Medulla oblongata (tissue), 1 donor: Measurements from ENCODE around the gene LGR6.
A peak's percentile ranks its signal among the peaks of the same experiment; 100 is the strongest.
"Not testable (repeated sequence)": the region's sequence is repeated elsewhere in the genome, so short reads cannot be mapped to it uniquely, and the experiment has no call there.

Experiments
- DNase-seq: peaks from one replicate; pipeline ENCODE4 v3.0.0-alpha.2; 2015; ENCODE audit errors: extremely low spot score

LGR6 gene

DNA sequence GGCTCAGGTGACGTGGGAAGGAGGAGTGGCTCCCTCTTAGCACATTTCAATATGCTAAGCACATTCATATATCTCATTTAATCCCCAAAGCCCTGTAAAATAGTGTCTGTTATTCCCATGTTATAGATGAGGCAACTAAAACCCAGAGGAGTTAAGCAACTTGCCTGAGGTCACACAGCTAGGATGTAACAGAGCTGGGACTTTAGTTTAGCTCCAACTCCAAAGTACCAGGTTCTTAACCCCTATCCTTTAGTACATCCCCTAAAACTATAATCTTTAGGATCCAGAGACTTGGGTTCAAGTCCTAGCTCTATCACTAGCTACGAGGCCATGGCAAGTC, 48.5 kb downstream of the LGR6 start:
- no peak for DNase-seq

DNA sequence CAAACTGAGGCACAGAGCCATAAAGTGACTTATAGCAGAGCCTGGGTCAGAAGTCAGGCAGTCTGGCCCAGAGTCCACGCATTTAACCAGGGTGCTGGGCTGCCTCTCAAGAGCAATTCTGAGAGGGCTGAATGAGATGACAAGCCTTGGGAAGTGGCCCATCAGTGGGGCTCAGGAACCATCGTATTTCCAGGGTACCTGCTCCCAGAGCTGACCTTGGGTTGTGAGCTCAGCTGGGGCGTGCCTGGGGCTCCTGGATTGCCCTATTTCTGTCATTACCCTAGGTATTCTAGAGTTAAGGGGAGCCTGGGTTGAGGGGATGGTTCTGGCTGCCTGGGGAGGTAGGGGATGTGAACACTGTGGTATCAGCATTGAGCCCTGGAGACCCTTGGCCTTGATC, 49.4 kb downstream of the LGR6 start:
- no peak for DNase-seq

GRCh38 chr1:202244841-202245261, 51.3 kb downstream of the LGR6 start:
- no peak for DNase-seq

DNA sequence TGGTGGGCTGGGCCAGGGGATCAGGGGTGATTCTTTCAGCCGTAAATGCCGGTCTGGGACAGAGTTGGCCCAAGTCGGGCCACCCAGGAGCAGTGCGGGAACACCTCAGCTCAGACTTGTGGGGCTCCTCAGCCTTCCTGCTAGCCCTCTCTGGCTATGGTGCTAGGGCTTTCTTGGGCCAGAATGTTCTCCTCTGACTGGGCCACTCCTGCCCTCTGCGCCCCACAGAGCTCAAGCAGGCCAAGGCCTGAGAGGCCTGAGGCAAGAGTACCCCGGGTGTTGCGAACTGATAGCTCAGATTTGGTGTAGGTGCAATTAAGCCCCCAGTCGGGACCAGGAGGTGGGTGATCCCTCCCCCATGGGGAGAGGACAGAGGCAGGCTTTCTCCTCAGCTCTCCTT, 51.8 kb downstream of the LGR6 start:
- no peak for DNase-seq

GRCh38 chr1:202247104-202247503, 53.5 kb downstream of the LGR6 start:
- no peak for DNase-seq

DNA sequence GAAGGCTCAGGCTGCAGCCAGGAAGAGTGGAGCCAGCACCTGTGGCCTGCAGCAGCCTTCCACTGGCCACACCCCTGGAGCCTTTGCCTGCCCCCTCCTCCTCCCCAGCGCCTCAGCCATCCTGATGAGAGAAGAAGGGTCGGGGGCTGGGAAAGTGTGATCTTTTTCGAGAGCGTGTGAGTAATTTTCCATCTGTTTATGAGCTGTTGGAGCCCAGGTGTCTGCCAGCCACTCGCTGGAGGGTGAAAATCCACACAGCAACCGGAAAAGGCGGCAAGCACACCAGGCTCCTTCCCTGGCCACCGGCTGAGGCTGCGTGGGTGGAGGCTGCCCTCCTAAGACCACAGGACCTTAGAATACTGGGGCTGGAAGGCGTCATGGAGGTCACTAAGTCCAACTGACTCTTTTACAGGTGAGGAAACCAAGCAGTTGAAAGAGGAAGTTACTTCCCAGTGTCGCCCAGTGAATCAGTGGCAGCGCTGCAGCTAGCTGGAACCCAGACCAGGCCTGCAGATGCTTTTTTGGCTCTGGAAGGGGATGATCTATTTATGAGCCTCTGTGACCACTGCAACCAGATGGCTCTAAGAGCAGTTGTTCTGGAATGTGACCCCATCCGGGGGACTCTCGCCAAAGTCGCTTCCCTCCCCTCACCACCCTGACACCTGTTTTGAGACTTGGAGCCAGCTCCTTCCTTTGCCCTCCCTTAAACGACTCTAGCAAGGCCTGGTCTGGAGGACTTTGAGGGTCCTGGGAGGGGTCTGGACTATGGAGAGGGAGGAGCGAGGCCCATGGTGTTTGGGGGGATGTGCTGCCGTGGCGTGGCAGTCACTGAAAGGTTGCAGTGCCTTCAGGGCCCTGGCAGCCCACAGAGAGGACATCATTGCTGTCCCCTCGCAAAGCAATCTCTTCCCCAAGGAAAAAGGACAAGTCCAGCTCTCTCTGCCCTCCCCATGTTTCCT, 54.5 kb downstream of the LGR6 start:
- DNase-seq = no peak

GRCh38 chr1:202248861-202249260, 55.3 kb downstream of the LGR6 start:
- no peak for DNase-seq

DNA sequence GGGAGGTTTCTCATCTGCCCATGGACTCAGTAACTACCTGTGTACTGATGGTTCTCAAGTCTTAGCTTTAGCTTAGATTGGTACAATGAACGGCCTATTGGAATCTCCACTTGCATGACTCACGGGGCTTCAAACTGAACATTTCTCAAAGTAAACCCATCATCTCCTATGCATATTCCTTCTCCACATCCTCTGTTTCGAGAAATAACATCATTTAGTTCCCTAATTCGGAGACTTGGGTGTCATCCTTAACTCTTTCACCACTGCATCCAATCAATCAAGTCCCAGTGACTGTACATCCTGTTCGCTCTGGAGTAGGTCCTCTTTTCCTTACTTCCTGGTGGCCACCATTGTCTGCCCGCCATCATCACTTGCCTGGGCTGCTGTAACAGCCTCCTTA, 55.8 kb downstream of the LGR6 start:
- no peak for DNase-seq

DNA sequence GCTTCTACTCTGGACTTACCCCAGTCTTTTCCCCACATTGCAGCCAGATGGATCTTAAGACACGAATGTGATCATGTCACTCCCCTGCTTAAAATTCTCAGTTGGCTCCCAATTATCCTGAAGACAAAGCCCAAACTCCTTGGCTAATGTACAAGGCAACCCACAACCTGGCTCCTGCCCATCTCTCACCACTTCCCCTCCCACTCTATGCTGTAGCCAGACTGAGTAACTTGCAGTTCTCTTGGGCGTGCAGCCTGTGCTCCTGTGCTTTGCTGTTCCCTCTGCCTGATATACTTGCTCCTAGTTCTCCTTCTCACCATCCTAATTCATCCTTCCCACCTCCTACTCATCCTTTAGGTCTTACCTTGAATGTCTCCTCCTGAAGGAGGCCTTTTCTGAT, 56.2 kb downstream of the LGR6 start:
- peak; percentile 8 for DNase-seq

DNA sequence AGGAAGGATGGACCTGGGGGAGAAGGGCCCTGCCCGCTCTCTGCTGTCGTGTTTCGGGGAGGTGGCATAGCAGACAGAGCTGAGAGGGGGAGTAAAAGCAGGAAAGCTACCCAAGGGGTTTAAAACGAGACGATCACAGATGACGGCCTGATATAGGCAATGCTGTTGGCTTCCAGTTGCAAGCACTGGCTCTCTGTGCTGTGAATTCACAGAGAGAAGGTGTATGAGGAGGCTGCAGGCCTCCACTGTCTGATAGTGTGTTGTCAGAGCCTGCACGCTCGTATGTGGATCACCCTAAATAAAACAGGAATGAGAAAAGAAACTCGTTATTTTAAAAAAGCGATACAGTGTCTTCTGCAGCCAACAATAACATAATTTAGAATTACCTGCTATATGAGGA, 57.4 kb downstream of the LGR6 start:
- no peak for DNase-seq

DNA sequence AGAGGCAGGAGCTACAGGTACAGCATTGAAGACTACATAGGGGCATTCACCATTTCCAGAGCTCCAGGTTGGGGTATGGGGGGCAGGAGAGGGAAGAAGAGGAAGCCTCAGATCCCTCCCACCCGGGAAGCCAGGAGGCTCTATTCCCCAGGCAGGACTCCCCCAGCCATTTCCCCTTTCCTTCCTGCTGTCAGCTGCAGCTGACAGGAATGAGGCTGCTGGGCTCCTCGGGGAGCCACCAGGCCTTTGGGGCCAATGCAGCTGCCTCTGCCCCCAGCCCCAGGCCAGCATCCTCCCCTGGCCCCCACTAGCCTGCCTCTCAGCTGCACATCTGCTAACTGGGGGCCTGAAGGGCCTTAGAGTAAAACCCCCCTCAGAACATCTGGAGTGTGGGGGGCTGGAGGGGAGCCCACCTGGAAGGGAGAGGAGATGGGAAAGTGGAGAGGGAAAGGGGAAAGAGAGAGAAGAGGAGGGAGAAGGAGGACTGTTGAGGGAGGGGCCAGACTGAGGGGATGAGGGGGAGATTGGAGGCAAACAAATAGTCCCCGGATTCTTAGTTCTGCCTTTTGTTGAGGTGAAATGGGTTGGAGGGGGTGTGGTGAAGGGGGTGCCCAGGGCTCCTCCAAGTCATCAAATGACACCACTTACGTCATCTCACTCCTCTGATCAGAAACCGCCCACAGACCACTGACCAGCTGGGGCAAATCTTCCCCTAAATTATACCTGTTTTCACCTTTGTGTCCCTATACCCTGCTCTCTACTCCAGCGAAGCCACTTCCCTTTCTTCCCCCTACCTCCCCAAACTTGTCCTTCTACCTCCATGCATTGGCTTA, 58.0 kb downstream of the LGR6 start:
- DNase-seq = no peak

DNA sequence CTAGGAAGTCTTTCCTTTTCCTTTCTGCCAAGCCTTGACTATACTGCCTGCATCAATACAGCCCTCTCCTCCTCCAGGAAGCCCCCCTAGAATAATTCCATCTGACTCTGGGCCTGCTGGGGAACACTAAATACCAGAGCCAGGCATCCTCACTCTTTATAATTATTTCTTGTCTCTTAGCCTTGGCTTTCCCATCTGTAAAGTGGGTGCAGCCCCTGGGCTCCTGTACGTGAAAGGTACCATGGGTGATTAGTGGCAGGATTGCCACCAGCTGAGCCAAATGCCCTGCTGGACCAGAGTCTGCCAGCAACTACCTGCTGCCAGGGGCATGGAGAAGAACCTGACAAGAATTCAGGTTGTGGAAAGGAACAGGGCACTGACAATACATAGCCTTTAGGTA, 58.7 kb downstream of the LGR6 start:
- DNase-seq = no peak

DNA sequence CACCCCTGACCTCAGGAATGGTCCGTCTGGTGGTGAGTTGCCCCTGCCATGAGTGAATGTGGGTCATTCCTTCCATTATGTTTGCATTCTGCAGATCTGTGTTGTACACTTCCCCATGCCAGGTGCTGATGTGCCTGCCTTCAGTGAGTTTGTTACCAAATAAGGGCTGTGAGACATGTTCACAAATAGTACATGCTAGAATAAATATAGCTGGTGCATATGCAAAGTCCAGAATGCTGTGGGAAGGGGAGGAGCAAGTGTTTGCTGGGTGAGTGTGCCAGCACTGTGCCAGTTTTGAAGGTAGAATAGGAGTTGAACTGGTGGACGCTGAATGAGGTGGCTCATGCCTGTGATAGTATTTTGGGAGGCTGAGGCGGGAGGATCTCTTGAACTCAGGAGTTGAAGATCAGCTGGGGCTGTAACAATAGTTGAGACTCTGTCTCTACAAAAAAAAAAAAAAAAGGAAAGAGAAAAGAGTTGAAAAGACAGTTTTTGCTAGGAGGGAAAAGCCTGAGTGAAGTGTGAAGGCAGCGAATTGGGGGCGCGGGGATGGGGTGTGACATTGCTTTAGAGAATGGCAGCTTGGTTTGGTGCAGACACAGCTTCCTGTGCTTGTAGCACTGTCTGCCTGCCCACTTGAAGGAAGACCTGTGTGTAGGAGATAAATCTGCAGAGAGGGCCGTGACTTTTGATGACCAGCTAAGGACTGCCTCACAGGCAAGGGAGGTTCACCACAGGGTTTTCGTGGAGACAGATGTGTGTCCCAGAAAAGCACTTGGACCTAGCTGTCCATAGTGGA, 61.1 kb downstream of the LGR6 start:
- DNase-seq = no peak

GRCh38 chr1:202255343-202255742, 61.7 kb downstream of the LGR6 start:
- DNase-seq = no peak

DNA sequence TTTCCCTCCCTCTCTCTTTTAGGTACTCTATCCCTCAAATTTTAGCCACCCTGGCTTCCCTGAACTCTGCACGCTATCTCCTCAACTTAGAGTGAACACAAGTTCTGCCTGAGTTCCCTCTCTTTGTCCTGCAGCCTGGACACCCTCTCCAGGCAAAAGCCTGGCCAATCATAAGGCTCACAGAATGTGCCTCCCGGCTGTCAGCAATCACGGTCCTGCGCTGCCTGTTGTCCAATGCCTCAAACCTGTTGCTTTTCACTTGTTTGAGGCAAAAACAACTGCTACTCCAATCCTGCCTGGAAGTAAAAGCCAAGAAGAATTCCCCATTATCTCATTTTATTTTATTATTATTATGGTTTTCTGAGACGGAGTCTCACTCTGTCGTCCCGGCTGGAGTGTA, 66.1 kb downstream of the LGR6 start:
- DNase-seq = no peak

DNA sequence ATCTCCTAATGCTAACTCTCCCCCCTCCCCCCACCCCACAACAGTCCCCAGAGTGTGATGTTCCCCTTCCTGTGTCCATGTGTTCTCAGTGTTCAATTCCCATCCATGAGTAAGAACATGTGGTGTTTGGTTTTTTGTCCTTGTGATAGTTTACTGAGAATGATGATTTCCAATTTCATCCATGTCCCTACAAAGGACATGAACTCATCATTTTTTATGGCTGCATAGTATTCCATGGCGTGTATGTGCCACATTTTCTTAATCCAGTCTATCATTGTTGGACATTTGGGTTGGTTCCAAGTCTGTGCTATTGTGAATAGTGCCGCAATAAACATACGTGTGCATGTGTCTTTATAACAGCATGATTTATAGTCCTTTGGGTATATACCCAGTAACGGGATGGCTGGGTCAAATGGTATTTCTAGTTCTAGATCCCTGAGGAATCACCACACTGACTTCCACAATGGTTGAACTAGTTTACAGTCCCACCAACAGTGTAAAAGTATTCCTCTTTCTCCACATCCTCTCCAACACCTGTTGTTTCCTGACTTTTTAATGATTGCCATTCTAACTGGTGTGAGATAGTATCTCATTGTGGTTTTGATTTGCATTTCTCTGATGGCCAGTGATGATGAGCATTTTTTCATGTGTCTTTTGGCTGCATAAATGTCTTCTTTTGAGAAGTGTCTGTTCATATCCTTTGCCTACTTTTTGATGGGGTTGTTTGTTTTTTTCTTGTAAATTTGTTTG, 67.8 kb downstream of the LGR6 start:
- not testable (repeated sequence) for DNase-seq

- DNase-seq = no peak
Observed at GRCh38 chr1:202263628-202264027, 70.0 kb downstream of the LGR6 start.

GRCh38 chr1:202264300-202264699, 70.7 kb downstream of the LGR6 start:
- DNase-seq = no peak

DNA sequence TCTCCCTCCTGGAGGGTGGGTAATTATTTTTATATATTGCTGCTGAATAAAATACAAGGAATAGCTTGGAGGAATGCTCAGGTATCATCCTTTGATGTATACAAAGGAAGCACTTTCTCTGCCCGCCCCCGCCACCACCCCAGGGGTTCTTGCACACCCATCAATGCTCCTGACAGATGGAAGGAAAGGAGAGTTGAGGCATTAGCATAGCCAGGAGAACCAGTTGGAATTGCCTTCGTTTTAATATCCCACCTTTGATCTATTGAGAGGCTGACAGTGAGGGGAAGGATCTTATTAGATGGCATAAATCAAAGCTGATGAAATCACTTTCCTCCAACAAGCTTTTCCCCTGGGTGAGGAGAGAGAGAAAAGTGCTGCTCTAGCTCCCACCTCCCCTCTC, 71.1 kb downstream of the LGR6 start:
- DNase-seq = no peak

GRCh38 chr1:202266061-202266765, 72.6 kb downstream of the LGR6 start:
- DNase-seq = no peak

DNA sequence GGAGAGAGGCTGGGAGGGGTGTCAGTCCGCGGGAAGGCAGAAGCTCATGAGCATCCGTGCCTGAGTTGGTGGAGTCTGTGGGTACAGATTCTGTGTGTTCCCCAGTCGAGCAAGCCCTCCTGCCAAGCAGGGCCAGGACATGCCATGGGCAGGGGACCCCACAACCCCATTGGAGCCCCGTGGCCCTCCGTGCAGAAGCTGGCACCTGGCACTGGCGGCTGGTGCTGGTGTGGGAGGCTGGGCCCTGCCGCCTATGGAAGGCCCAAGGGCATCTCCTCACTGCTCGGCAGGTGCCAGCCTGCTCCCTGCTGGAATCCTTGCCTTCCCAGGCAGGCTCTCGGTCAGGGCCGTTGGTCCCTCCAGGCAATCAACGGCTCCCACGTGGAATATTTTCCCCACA, 74.4 kb downstream of the LGR6 start:
- DNase-seq = no peak
